SK-N-MC (cell line): ENCODE data around the gene NT5C1B.

Experiments used
- EZH2 ChIP-seq: fragments of 200-600 bp; sonication (generic); IDR thresholded peaks from one replicate; pipeline ENCODE4 v1.6.1; 2017; ENCODE audit warnings: antibody characterized with exemption
- POLR2AphosphoS5 ChIP-seq: IDR thresholded peaks from 2 replicates; pipeline ENCODE4 v1.6.1; 2012; ENCODE audit warnings: mild to moderate bottlenecking, low read depth, low read length, borderline replicate concordance

DNA sequence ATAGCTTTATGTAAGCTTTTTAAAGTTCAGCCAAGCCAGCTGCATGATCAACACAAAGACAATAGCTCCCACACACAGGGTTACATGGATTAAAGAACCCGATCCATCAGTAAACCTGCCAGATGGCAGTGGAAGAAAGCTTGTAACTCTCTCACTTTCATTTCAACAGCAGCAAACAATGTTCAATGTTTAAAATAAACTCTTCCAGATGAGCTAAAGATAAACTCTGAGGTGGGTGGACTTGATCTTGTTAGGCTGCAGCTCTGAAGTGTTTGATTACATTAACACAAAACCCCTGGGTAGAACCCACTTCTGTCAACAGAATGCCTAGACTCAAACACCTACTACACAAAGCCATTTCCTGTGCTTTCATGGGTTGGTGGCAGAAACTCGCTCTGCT is 42.8 kb downstream of the NT5C1B start:
- no peak for TF ChIP-seq POLR2AphosphoS5
- TF ChIP-seq EZH2: no peak
